GM18498 (cell line): Measurements from ENCODE around the gene JOSD2.

Source experiments
- ATAC-seq: cut with Tn5 transposase; IDR thresholded peaks from one replicate; pipeline ENCODE4 v1.9.1; 2021; ENCODE audit warnings: mild to moderate bottlenecking, moderate library complexity; ENCODE audit not compliant: unreplicated experiment

JOSD2 gene

DNA sequence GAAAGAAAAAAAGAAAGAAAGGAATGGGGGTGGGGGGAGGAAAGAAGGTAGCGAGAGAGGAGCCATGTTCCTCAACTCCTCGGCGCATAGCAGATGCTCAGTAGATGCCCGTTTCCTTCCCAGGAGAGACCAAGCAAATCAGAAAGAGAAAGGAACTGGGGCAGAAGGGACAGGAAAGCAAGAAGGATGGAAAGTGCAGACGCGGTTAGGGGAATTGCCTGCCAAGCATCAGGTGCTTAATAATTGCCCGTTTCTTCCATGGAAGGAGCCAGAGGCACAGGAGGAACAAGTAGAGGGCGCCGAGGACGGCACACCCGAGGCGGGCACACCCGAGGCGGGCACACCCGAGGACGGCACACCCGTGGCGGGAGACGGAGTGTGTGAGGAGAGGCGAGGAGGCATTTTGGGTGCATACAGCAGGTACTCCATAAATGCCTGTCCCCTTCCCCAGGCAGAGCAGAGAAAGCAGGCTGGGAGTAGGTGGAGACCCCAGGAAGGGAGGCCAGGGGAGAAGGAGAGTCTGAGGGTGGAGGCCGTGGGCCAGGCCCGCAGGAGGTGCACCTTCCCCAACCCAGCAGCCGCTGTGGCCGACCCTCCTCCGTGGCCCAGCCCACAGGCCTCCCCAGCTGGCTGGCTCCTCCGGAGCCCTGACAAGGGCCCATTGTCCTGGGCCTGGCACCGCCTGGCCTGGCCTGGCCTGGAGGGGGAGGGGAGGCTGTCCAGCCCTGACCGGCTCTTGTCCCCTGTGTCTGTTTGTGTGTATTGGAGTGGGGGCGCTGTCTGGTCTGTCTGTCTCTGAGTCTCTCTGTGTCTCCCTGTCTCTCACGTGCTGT is 14.6 kb downstream of the JOSD2 start:
- ATAC-seq = no peak

DNA sequence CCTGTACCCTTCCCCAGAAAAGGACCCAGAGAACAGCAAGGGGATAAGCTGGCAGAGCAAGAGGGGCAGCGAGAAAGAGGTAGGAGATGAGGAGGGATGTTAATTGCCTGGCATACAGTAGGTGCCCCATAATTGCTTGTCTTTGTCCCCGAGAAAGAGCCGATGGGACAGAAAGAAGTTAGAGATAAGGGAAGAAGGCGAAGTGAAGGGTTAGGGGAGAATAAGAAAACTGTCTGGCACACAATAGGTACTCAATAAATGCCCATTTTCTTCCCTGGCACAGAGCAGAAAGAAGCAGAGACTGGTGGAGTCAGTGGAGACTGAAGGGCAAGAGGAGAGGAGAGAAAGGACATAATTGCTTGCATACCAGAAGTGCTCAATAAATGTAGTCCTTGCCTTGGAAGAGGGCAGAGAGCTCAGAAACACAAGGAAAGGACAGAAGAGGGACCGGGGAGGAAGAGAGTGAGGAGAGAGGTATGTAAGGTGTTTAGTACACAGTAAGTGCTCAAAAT is 15.9 kb downstream of the JOSD2 start:
- ATAC-seq = no peak

DNA sequence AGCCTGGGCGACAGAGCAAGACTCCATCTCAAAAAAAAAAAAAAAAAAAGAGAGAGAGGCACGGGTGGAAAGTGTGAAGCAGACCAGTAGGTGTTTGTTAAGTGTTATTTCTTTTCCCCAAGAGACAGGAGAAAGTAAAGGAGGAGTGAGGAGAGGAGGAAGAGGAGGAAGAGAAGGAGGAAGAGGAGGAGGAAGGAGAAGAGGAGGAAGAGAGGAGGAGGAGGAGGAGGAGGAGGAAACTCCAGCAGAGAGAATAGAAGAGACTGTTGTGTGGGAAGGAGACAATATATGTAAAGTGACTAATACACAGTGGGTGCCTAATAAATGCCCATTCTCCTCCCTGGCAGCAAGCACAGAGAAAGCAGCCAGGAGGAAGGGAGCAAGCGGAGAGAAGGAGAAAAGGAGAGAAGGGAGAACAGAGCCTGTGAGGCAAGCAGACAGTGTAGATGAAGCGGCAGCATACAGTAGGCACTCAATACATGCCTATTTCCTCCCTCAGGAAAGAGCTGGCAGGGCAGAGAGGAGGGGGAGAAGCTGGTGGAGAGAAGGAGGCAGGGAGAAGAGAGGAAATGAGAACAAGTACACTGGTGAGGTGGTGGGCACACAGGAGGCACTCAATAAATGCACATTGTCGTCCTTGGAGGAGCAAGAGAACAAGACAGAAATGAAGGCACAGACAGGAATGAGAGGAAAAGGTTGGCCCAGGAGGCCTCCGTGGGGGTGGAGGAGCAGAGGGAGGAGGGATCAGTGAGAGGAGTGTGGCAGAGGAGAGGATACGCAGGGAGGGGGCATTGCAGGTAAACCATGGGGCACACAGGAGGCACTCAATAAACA is 16.6 kb downstream of the JOSD2 start:
- no peak for ATAC-seq

DNA sequence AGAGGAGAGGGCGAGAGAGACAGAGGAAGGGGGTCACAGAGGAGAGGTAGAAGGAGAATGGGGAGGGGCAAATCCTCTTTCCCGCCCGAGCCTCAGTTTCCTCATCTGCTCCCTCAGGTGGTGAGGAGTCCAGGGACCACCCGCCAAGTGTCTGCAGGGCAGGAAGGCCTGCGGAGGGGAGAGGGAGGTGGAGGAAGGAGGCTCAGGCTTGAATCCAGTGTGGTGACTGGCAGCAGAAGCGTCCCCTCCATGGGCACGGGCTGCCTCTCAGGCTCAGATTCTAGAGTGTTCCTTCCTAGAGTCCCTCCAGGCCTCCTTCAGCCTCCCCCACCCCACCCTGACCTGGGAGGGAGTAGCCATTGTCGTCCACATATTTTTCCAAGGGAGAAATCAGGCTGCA is 17.8 kb downstream of the JOSD2 start:
- ATAC-seq = no peak

DNA sequence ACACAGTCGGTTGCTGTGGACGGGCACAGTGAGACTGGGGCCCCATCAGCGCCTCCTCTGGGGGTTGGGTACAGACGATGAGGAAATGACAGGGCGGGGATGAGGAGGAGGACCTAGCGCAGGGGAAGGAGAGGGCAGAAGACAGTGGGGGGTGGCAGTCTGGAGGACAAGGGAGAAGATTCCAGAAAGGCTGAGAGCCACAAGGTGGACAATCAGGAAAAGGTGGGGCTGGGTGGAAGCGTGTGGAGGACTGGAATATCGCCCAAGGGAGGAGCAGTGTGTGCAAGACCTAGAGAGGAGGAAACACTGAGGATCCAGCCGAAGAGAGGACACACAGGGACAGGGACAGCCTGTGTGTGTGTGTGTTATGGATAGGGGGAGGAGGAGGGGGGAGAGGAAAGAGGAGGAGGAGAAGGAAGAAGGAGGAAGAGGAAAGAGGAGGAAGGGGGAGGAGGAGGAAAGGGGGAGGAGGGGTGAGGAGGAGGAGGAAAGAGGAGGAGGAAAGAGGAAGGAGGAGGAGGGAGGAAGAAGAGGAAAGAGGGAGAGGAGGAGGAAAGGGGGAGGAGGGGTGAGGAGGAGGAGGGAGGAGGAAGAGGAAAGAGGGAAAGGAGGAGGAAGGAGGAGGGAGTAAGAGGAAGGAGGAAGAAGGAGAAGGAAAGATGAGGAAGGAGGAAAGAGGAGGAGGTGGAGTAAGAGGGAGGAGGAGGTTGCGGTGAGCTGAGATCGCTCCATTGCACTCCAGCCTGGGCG is 18.5 kb downstream of the JOSD2 start:
- ATAC-seq = no peak

DNA sequence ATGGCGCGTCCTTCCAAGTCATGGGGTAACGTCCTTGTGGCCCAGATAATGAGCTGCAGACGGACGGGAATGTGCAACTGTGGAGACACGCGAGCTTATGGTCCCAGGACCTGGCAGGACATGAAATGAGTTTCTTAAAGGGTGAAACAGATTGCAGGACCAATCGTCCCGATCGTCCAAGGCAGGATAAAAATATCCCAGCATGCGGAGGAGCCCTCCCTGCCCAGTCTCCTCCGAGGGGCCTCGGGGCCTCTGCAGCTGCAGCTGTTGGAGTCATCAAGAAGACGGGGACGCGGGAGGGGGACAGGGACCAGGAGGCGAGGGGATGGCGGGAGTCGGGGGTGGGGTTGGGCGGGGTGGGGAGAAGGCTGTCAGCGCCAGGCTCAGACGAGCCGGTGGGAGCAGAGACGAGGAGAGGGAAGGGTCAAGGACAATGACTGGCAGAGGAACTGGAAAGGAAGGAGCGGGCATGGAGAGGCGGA is 20.0 kb downstream of the JOSD2 start:
- ATAC-seq = no peak

DNA sequence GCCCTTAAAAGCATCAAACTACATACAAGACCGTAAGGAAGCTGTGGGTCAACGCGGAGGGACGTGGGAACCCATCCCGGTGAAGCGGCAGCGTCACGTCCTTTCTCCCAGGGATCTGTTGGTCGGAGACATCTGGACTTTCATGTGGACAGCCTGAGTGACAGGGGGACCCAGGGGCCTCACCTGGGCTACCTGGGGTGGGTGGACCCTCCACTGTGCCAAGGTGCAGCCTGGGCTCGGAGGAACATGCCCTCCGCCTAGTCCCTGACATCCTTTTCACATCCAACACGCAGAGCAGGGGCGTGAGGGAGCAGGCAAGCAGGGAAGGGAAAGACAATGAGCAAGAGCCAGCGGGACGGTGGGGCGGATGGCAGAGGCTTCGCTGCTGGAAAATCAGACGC is 20.6 kb downstream of the JOSD2 start:
- no peak for ATAC-seq

DNA sequence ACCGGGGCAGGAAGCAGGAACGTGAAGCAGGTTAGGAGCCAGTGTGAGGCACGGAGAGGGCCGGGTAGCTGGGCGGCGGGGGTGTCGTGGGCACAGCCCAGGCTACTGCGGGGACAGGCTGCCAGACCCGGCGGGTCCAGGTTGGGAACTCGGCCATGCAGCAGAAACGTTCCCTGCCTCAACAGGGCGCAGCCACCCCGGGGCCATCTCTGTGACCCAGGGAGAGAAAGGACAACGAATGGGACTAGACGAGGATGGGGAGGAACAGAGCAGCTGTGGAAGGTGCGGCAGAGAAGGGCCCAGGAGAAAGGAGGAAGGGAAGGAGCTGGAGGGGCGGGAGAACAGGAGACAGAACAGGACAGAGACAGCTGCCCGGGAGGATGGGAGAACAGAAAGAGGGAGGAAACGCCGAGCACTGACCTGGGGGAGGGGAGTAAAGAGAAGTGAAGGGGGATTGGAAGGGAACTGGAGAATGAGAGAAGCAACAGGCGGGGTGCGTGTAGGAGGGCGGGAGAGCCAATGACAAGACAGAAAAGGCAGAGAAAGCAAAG is 21.5 kb downstream of the JOSD2 start:
- ATAC-seq = no peak

DNA sequence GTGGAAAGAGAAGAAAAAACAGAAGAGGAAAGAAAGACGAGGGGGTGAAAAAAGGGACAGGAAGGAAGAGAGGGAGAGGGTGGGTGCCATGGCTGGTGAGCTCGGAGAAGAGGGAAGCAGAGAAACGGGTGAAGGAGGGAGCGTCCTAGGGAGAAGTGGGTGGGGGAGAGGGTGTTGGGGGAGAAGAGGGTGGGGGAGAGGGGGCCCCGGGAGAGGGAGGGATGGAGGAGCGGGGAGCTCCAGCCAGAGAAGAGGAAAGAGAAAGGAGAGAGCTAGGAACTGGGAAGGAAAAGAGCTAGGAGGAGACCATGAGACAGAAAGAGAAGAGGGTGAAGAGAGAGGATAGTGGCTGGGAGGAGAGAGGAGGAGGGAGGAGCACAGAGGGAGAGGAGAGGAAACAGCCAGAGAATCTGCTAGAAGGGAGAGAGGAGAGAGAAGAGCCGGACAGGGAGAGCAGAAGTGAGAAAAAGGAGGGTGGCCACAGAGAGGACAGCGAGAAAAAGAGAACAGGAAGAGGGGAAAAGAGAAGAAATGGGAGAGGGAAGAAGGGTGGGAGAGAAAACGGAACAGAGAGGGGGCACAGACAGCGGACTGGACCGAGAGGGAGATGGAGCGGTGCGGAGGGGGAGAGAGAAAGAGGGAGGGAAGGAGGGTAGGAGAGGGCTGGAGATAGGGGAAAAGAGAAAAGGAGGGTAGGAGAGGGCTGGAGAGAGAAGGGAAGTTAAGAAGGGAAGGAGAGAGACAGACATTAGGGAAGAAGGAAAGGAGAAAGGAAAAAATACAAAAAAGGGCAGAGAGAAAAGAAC is 22.4 kb downstream of the JOSD2 start:
- no peak for ATAC-seq

DNA sequence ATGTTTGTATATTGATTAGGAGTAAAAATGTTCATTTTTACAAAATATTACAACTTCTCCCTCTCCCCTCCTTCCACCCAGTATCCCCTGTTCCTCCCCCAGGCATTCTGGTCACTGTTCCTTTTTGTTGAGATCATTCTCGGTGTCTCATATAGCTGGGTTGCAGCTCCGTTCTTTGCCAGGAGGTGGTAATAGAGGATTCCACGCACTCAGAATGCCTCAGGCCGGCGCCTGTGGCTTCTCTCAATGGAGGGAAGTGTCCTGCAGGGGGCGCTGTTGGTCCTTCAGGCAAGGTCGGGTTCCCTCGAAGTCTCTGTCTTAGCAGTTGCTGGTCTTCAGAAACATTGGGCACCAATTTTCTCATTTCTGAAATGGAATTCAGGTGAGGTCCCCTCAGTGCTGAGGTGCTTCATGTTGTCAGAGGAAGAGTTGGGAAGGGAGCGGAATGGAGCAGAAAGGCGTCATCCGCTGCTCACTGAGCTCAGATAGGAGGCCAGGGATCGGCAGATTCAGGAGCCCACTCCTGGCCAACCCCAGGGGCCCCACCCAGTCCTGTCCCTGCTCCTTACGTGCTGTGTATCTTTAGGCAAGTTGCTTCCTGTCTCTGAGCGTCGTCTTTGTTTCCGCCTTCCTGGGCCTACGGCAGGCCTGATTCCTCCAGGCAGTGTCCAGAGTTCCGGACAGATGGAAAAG is 24.0 kb downstream of the JOSD2 start:
- no peak for ATAC-seq

DNA sequence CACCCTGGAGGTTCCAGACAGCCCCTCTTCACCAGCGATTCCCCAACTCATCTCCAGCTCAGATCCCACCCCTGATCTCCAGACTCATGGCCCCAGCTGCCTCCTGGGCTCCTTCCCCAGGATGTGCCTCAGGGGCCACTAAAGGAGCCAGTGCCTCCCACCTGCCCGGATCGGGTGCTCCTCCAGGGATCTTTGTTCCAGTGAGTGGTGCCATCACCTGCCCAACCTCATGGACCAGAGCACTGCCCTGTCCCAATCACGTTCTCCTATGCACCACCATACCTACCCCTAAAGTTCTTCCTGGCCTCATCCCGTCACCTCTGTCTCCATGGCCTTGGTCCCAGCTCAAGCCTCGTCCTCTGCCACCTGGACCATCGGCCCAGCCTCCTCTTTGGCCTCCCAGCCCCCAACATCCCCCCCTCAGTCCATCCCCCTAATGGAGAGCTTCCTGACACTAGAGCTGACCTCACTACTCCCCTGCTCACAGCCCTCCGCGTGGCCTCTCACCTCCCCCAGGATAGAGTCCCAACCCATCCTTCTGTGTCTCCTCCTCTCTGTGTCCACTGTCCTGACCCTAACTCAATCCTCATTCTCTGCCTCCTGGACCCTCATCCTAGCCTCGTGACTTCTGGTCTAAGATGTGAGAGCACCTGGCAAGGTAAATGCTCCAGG is 25.6 kb downstream of the JOSD2 start:
- no peak for ATAC-seq

DNA sequence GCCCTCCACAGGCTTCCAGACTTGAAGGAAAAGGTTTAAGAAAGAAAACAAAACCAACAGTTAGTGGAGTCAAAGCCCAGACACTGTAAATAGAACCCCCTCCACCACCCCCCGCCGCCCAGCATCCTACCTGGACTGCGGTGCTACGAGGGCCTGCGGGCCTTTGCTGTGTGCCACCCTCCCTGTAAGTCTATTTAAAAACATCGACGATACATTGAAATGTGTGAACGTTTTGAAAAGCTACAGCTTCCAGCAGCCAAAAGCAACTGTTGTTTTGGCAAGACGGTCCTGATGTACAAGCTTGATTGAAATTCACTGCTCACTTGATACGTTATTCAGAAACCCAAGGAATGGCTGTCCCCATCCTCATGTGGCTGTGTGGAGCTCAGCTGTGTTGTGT is 28.1 kb downstream of the JOSD2 start:
- ATAC-seq = no peak

DNA sequence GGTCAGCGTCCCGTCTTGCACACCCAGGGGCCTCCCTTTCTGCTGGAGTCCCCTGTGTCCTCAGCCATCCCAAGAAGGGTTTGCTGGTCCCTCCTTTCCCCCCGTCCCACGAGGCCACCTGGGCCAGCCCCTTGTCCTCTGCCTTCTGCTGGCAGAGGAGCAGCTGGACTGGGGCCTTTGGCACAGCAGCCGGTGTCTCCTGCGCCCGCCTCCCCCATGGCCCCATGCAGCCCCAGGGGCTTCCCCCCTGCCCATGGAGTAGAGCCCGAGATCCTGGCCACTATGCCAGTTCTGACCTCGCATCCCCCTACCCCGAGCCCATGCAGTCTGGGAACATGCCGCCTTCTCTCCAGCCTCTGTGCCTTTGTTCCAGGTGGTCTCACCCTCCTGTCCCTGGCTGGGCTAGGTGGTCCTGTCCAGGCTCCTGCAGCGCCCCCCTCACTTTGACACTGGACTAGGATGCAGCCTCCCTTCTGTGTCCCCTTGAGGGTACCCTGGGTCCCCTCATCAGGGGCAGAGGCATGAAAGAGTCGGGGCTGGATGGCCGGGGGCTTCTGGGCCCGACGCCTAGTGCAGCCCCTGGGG is 28.6 kb downstream of the JOSD2 start:
- no peak for ATAC-seq

DNA sequence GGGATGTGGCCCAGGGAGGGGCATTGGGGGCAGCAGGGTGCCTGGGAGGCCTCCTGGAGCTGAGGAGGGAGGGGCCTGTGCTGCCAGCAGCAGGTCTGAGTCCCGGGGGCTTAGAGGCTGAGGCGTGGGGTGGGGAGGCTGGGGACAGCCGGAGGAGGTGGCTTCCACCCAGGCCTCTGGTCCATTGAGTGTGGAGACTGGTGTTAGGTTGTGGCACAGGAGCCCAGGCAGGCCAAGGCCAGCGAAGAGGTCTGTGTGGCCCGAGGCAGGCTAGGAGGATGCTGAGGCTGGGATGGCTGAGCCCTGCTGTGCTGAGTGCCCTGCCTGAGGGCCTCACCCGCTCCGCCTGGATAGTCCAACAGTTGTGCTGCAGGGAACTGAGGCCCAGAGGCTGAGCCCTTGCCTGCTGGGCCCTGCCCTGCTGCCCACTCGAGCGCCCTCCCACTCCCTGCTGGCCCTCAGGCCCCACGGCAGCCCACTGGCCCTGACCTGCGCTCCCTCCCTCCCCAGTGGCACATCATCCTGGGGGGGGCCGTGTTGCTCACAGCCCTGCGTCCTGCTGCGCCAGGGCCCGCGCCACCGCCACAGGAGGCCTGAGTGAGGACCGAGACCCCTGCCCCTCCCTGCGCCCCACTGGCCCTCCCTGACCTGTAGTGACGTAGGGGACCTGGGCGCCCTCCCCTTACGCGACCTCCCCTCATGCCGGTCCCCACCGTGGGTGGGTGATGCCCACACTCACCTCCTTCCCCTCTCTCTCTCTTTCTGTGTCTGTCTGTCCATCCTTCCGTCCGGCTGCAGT is 29.4 kb downstream of the JOSD2 start:
- no peak for ATAC-seq

DNA sequence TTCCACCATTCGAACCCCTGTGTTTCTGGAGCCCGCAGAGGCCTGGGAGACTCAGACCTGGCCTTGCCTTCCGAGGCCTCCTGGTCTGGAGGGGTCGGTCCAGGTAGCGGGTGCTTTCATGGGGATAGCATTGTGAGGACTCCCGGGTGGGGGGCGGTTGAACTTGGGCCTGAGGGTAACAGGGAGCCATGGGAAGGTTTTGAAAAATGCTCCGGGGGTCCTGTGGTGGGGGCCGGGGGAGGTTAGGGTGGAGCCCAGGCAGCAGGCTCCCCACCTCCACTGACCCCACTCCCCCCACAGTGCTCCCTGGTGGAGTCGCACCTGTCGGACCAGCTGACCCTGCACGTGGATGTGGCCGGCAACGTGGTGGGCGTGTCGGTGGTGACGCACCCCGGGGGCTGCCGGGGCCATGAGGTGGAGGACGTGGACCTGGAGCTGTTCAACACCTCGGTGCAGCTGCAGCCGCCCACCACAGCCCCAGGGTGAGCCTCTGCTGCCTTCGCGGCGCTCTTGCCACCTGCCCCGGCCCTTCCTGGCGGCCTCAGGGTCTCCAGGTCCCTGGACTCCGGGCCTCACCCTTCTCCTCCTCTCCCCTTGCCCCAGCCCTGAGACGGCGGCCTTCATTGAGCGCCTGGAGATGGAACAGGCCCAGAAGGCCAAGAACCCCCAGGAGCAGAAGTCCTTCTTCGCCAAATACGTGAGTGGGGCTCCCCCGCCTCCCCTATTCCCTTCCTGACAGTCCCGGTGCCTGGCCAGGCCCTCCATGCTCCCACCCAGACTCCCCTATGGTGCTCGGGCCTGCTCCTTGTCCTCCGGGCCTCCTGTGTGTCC is 30.5 kb downstream of the JOSD2 start:
- no peak for ATAC-seq

DNA sequence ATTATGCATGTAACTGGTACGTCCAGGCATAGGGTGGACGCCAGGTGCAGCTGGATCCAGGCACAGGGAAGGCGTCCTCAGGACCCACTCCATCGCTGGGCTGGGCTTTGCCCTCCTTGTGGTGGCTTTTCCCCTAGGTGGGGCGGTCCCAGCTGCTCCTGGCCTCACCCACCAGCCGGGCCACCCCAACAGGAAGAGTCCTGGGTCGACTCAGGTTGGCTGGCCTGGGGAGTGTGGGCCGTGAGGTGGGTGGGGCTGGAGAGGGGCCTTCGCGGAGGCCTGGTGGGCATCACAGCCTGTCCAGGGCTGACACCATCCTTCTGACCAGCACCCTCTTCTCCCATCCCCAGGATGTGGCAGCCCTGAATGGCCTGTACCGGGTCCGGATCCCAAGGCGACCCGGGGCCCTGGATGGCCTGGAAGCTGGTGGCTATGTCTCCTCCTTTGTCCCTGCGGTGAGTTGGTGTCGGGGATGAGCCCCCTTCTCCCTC is 31.2 kb downstream of the JOSD2 start:
- ATAC-seq = no peak
